ENCODE data around the gene PRR19. TPM values are rescaled to one million over a fixed set of nuclear protein-coding genes. Genes with fewer than 3 reads are reported as not detected.

Gene PRR19
- total and polyA plus RNA-seq, 10 of the 15 experiments (the other 5 are each of a cell fraction or from before 2014, with no cell fraction given) = 0.09 to 1.7 (median 0.73) TPM; not detected in 1

- no peaks in the 10 kb centered on the region for H4K20me1 ChIP-seq (ENCODE audit: control insufficient read depth, insufficient read depth)
- SMC1A ChIA-PET (ENCODE audit: uncharacterized antibody, unreplicated experiment) = no interaction called here
- POLR2A ChIA-PET = no interaction called here
- H3K27me3 ChIP-seq (replicated peaks in 1 of 2; ENCODE audit: control insufficient read depth in 2 of 2, insufficient read depth in 2 of 2, low read length in 1 of 2) = no peaks in the 10 kb centered on the region
- no peaks in the 10 kb centered on the region for H3K4me1 ChIP-seq (ENCODE audit: control insufficient read depth, insufficient read depth, low read length)
- H3K79me2 ChIP-seq (ENCODE audit: control insufficient read depth, insufficient read depth, low read length) = no peaks in the 10 kb centered on the region
- intact Hi-C loops (cut with micrococcal nuclease; ENCODE audit: unreplicated experiment) = no loop called here
- no peak overlapping the region for H3K4me2 ChIP-seq (ENCODE audit: control insufficient read depth, insufficient read depth)
- BruUV-seq (replicated peaks) = no TSS peak
- RAD21 ChIA-PET (ENCODE audit: unreplicated experiment) = no interaction called here
- no peak overlapping the region for H3K4me3 ChIP-seq
- no peak overlapping the region for H3K27ac ChIP-seq (ENCODE audit: control insufficient read depth, insufficient read depth)
- in situ Hi-C loops (cut with MboI) = no loop called here
- CTCF ChIA-PET = interaction anchor here (1.0 to 1.1 kb wide), 2 partner anchors 12 to 44 kb away, joined by 3 read pairs; no protein-coding TSS in a partner anchor
- FAIRE-seq = no peak
- 88% methylated on average over 12 of the region's 12 CpGs for WGBS (ENCODE audit: insufficient coverage, insufficient replicate concordance, low lambda C conversion rate, missing lambda C conversion rate)
- H3K9ac ChIP-seq (ENCODE audit: control insufficient read depth, insufficient read depth, low read length) = no peak overlapping the region
- no peaks in the 10 kb centered on the region; a peak in 1 of 4 replicates for H3K36me3 ChIP-seq (ENCODE audit: control insufficient read depth in 2 of 2, insufficient read depth in 2 of 2, low read length in 1 of 2)
- H3K9me3 ChIP-seq (replicated peaks; ENCODE audit: control insufficient read depth, insufficient read depth, low read length) = no peaks in the 10 kb centered on the region
- DNase-seq (ENCODE audit: low read depth, low spot score) = no peak
- ATAC-seq = no peak
- H2AFZ ChIP-seq (ENCODE audit: control insufficient read depth, low read depth, low read length) = no peak overlapping the region
- TF ChIP-seq ZBTB11 (CRISPR knock-in tag; IDR thresholded peaks at IDR 0.05) = no peak
- no peak for TF ChIP-seq NRF1 (conservative IDR thresholded peaks at IDR 0.05; ENCODE audit: low read depth, low read length)
- no peak for TF ChIP-seq ATF7 (IDR thresholded peaks at IDR 0.05; ENCODE audit: low read depth)
- TF ChIP-seq ZNF687 (IDR thresholded peaks at IDR 0.05) = no peak
- TF ChIP-seq TAF1 (IDR thresholded peaks at IDR 0.05; ENCODE audit: borderline replicate concordance, low read depth, low read length) = no peak
- no peak for TF ChIP-seq KAT2A (conservative IDR thresholded peaks at IDR 0.05; ENCODE audit: control insufficient read depth, low read depth, low read length)
- TF ChIP-seq RAD51 (IDR thresholded peaks at IDR 0.05) = no peak
- TF ChIP-seq ZNF274 (IDR thresholded peaks at IDR 0.05; ENCODE audit: insufficient read depth, insufficient read length) = no peak
- no peak for TF ChIP-seq SIX5 (IDR thresholded peaks at IDR 0.05; ENCODE audit: low read depth, low read length, severe bottlenecking)
- no peak for TF ChIP-seq MTA2 (IDR thresholded peaks at IDR 0.05; ENCODE audit: low read depth)
- no peak for TF ChIP-seq CHD1 (IDR thresholded peaks at IDR 0.05; ENCODE audit: low read depth, low read length)
- TF ChIP-seq, protein P1, sequence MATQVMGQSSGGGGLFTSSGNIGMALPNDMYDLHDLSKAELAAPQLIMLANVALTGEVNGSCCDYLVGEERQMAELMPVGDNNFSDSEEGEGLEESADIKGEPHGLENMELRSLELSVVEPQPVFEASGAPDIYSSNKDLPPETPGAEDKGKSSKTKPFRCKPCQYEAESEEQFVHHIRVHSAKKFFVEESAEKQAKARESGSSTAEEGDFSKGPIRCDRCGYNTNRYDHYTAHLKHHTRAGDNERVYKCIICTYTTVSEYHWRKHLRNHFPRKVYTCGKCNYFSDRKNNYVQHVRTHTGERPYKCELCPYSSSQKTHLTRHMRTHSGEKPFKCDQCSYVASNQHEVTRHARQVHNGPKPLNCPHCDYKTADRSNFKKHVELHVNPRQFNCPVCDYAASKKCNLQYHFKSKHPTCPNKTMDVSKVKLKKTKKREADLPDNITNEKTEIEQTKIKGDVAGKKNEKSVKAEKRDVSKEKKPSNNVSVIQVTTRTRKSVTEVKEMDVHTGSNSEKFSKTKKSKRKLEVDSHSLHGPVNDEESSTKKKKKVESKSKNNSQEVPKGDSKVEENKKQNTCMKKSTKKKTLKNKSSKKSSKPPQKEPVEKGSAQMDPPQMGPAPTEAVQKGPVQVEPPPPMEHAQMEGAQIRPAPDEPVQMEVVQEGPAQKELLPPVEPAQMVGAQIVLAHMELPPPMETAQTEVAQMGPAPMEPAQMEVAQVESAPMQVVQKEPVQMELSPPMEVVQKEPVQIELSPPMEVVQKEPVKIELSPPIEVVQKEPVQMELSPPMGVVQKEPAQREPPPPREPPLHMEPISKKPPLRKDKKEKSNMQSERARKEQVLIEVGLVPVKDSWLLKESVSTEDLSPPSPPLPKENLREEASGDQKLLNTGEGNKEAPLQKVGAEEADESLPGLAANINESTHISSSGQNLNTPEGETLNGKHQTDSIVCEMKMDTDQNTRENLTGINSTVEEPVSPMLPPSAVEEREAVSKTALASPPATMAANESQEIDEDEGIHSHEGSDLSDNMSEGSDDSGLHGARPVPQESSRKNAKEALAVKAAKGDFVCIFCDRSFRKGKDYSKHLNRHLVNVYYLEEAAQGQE (IDR thresholded peaks at IDR 0.05; ENCODE audit: low read depth, low read length) = no peak
- TF ChIP-seq POLR2AphosphoS2 (IDR thresholded peaks at IDR 0.05; ENCODE audit: low read depth, low read length) = no peak
- no peak for TF ChIP-seq ZSCAN29 (IDR thresholded peaks at IDR 0.05)
Measured at GRCh38 chr19:42355896-42356295, 54.0 kb downstream of the PRR19 start.

Data from GM12878 (cell line).